IMR-90 (cell line): Measurements from ENCODE around the gene TTLL11. TPM values are rescaled to one million over a fixed set of nuclear protein-coding genes. Genes with fewer than 3 reads are reported as not detected.

ENCODE experiments used
- ATAC-seq: fragments of 200-7000 bp; cut with Tn5 transposase; 2 replicates; pipeline ENCODE4 v1.9.1; 2020; ENCODE audit warnings: low read depth, mild to moderate bottlenecking, moderate library complexity
- BruUV-seq: library from RNA; stranded (reverse); fragments of 400-500 nt; replicated peaks from 2 replicates; lab custom pipeline; 2021; lab: Mats Ljungman, UMichigan
- CTCF ChIA-PET: fragments of 300-600 bp; formaldehyde crosslinking; extraction: SDS; loops from one replicate; lab custom pipeline; 2021; ENCODE audit warnings: antibody characterized with exemption; lab: Yijun Ruan, JAX
- POLR2A ChIA-PET: fragments of 300-600 bp; sonication (Branson Sonifier 250); formaldehyde crosslinking; loops from one replicate; lab custom pipeline; 2022; ENCODE audit warnings: antibody characterized with exemption; ENCODE audit not compliant: unreplicated experiment; lab: Charles Lee
- DNase-seq: peaks from one replicate; pipeline ENCODE4 v3.0.0; 2013
- H2AFZ ChIP-seq: replicated peaks from 2 replicates; pipeline ENCODE3; 2013; ENCODE audit warnings: low read length, mild to moderate bottlenecking; ENCODE audit not compliant: poor library complexity
- H2AK5ac ChIP-seq: 2 replicates; pipeline ENCODE4 v1.6.1; 2013; ENCODE audit warnings: low read depth, low read length, inconsistent platforms
- H2AK9ac ChIP-seq: replicated peaks from 2 replicates; pipeline ENCODE3; 2013; ENCODE audit warnings: mild to moderate bottlenecking, low read depth, low read length, moderate library complexity; ENCODE audit not compliant: poor library complexity
- H2BK120ac ChIP-seq: 2 replicates; pipeline ENCODE4 v1.6.1; 2013; ENCODE audit warnings: low read depth, low read length, inconsistent platforms
- H2BK15ac ChIP-seq: 3 replicates; pipeline ENCODE4 v1.6.1; 2013; ENCODE audit warnings: low read depth, low read length, inconsistent platforms
- H2BK20ac ChIP-seq: 2 replicates; pipeline ENCODE4 v1.6.1; 2013; ENCODE audit warnings: low read depth, mild to moderate bottlenecking, inconsistent platforms, low read length, moderate library complexity
- H2BK5ac ChIP-seq: 2 replicates; pipeline ENCODE4 v1.6.1; 2013; ENCODE audit warnings: mild to moderate bottlenecking, low read depth, low read length, inconsistent platforms; ENCODE audit not compliant: poor library complexity, severe bottlenecking
- H3K14ac ChIP-seq: replicated peaks from 2 replicates; pipeline ENCODE4 v1.6.1; 2013; ENCODE audit warnings: low read depth, low read length, inconsistent platforms
- H3K18ac ChIP-seq: 2 replicates; pipeline ENCODE4 v1.6.1; 2013; ENCODE audit warnings: low read depth, low read length, control low read depth
- H3K23ac ChIP-seq: 2 replicates; pipeline ENCODE4 v1.6.1; 2013; ENCODE audit warnings: low read depth, low read length, inconsistent platforms
- H3K27ac ChIP-seq: 2 replicates; pipeline ENCODE4 v1.5.1; 2013; ENCODE audit warnings: mild to moderate bottlenecking, control low read depth, low read length; ENCODE audit not compliant: insufficient read depth
- H3K27me3 ChIP-seq: 2 replicates; pipeline ENCODE4 v1.6.1; 2013; ENCODE audit warnings: low read length; ENCODE audit not compliant: control insufficient read depth, insufficient read depth
- H3K36me3 ChIP-seq: 2 replicates; pipeline ENCODE4 v1.6.1; 2013; ENCODE audit warnings: low read length, mixed read lengths; ENCODE audit not compliant: control insufficient read depth, insufficient read depth
- H3K4ac ChIP-seq: 2 replicates; pipeline ENCODE4 v1.6.1; 2013; ENCODE audit warnings: low read depth, low read length, inconsistent platforms
- H3K4me1 ChIP-seq: 2 replicates; pipeline ENCODE4 v1.6.1; 2013; ENCODE audit warnings: low read length, mixed read lengths; ENCODE audit not compliant: control insufficient read depth, insufficient read depth
- H3K4me2 ChIP-seq: 2 replicates; pipeline ENCODE4 v1.6.1; 2013; ENCODE audit warnings: low read depth, mild to moderate bottlenecking, control low read depth, low read length, moderate library complexity
- H3K4me3 ChIP-seq: 2 replicates; pipeline ENCODE4 v1.5.1; 2013; ENCODE audit warnings: low read depth, mild to moderate bottlenecking, control low read depth, low read length, moderate library complexity; ENCODE audit not compliant: insufficient read depth
- H3K56ac ChIP-seq: 2 replicates; pipeline ENCODE4 v1.6.1; 2013; ENCODE audit warnings: low read length, inconsistent platforms; ENCODE audit not compliant: insufficient read depth; ENCODE audit errors: extremely low read depth
- H3K79me1 ChIP-seq, 2 experiments: 2 replicates each; pipeline ENCODE4 v1.6.1; 2013; ENCODE audit warnings: low read length in 2 of 2, inconsistent platforms in 1 of 2, low read depth in 1 of 2
- H3K9ac ChIP-seq: 2 replicates; pipeline ENCODE4 v1.6.1; 2013; ENCODE audit warnings: low read depth, low read length, control low read depth
- H3K9me1 ChIP-seq: 2 replicates; pipeline ENCODE4 v1.6.1; 2013; ENCODE audit warnings: low read length, inconsistent platforms; ENCODE audit not compliant: insufficient read depth
- H3K9me3 ChIP-seq: 2 replicates; pipeline ENCODE4 v1.6.1; 2013; ENCODE audit warnings: low read length; ENCODE audit not compliant: control insufficient read depth, insufficient read depth
- H4K20me1 ChIP-seq: 2 replicates; pipeline ENCODE4 v1.6.1; 2013; ENCODE audit warnings: low read length, inconsistent platforms; ENCODE audit not compliant: insufficient read depth
- H4K5ac ChIP-seq: 2 replicates; pipeline ENCODE4 v1.6.1; 2013; ENCODE audit warnings: mild to moderate bottlenecking, low read depth, low read length, control low read depth
- H4K8ac ChIP-seq, 2 experiments: 2 replicates each; pipeline ENCODE4 v1.6.1; 2013; ENCODE audit warnings: low read depth in 2 of 2, low read length in 2 of 2, control low read depth in 1 of 2, inconsistent platforms in 1 of 2
- H4K91ac ChIP-seq: 2 replicates; pipeline ENCODE4 v1.6.1; 2013; ENCODE audit warnings: low read depth, low read length, inconsistent platforms; ENCODE audit not compliant: insufficient read depth
- BHLHE40 ChIP-seq: fragments of 150-350 bp; IDR thresholded peaks from 2 replicates; pipeline ENCODE4 v1.6.1; 2016; ENCODE audit warnings: mild to moderate bottlenecking, low read depth, low read length
- CEBPB ChIP-seq: IDR thresholded peaks from 2 replicates; pipeline ENCODE4 v1.6.1; 2012; ENCODE audit warnings: low read depth, low read length, improper control_type of control experiment
- CHD1 ChIP-seq: IDR thresholded peaks from 2 replicates; pipeline ENCODE4 v1.6.1; 2012; ENCODE audit warnings: low read depth, low read length, improper control_type of control experiment
- FOS ChIP-seq: fragments of 150-350 bp; IDR thresholded peaks from 2 replicates; pipeline ENCODE4 v1.6.1; 2016; ENCODE audit warnings: low read depth, low read length
- MAFK ChIP-seq: IDR thresholded peaks from 2 replicates; pipeline ENCODE4 v1.6.1; 2012; ENCODE audit warnings: low read depth, low read length, improper control_type of control experiment
- MAZ ChIP-seq: IDR thresholded peaks from 2 replicates; pipeline ENCODE4 v1.6.1; 2012; ENCODE audit warnings: low read depth, mild to moderate bottlenecking, low read length, improper control_type of control experiment, moderate library complexity, borderline replicate concordance
- MXI1 ChIP-seq: IDR thresholded peaks from 2 replicates; pipeline ENCODE4 v1.6.1; 2012; ENCODE audit warnings: low read depth, mild to moderate bottlenecking, low read length, moderate library complexity, borderline replicate concordance
- NFE2L2 ChIP-seq: fragments of 150-350 bp; IDR thresholded peaks from 2 replicates; pipeline ENCODE4 v1.6.1; 2016; ENCODE audit warnings: low read depth, mild to moderate bottlenecking, low read length
- POLR2A ChIP-seq: IDR thresholded peaks from 2 replicates; pipeline ENCODE4 v1.6.1; 2012; ENCODE audit warnings: mild to moderate bottlenecking, low read depth, low read length
- RAD21 ChIP-seq: IDR thresholded peaks from 2 replicates; pipeline ENCODE4 v1.6.1; 2012; ENCODE audit warnings: low read length, improper control_type of control experiment
- RCOR1 ChIP-seq: IDR thresholded peaks from 2 replicates; pipeline ENCODE4 v1.6.1; 2012; ENCODE audit warnings: mild to moderate bottlenecking, low read length, improper control_type of control experiment; ENCODE audit not compliant: insufficient replicate concordance
- RFX5 ChIP-seq: IDR thresholded peaks from 2 replicates; pipeline ENCODE4 v1.8.0; 2012; ENCODE audit warnings: low read depth, mild to moderate bottlenecking, low read length, moderate library complexity
- SMC3 ChIP-seq: fragments of 150-350 bp; IDR thresholded peaks from 2 replicates; pipeline ENCODE4 v1.6.1; 2016; ENCODE audit warnings: low read depth, mild to moderate bottlenecking, antibody characterized with exemption, low read length, moderate library complexity
- WGBS, 2 experiments: methylation state at CpG; one replicate each; pipeline versions ENCODE4 v1.1.5 to v1.1.7; 2013; ENCODE audit warnings: missing lambda C conversion rate in 2 of 2; ENCODE audit not compliant: insufficient read length in 1 of 2; ENCODE audit errors: extremely low coverage in 2 of 2; 5-methylcytosine and 5-hydroxymethylcytosine counted together
- dilution Hi-C: fragments of 300-500 bp; cut with HindIII; formaldehyde crosslinking; loops from one replicate; pipeline ENCODE4 v1.14.3; 2018; ENCODE audit warnings: low sequenced_read_pairs; ENCODE audit not compliant: unreplicated experiment
- in situ Hi-C: fragments of 300-500 bp; cut with MboI; formaldehyde crosslinking; loops from 3 replicates; pipeline ENCODE4 v1.14.3; 2019; ENCODE audit warnings: low sequenced_read_pairs, inconsistent platforms, mixed read lengths
- intact Hi-C: fragments of 100-400 bp; cut with micrococcal nuclease; formaldehyde crosslinking; loops from 2 replicates; pipeline ENCODE4 v1.10.0; 2022
- polyA plus RNA-seq, 3 experiments: library from polyadenylated mRNA; depleted of rRNA; stranded (reverse); fragments of >200 nt; gene quantifications; 2 replicates each; pipeline ENCODE4 v1.2.3, GENCODE V29; 2012; ENCODE audit warnings: low replicate concordance in 1 of 3
- total RNA-seq: library from RNA; depleted of rRNA; stranded (reverse); fragments of >200 nt; gene quantifications from 2 replicates; pipeline ENCODE4 v1.2.3, GENCODE V29; 2012
- TF ChIP-seq, protein P1 (sequence below): fragments of 150-350 bp; IDR thresholded peaks from 2 replicates; pipeline ENCODE4 v1.6.1; 2017; ENCODE audit warnings: mild to moderate bottlenecking, antibody characterized with exemption, low read length, low read depth

TTLL11 gene
- total and polyA plus RNA-seq, 2 of the 4 experiments (the other 2 are of a cell fraction), result 2.0 to 4.6 TPM

- no peak overlapping the region for H3K14ac ChIP-seq
- H3K4me3 ChIP-seq, result no peak overlapping the region
- H2AFZ ChIP-seq, result no peak overlapping the region
- no peak overlapping the region for H2BK20ac ChIP-seq
- no peak overlapping the region for H3K27ac ChIP-seq
- H2AK9ac ChIP-seq, result no peak overlapping the region
- in situ Hi-C loops (no loop called here), dilution Hi-C loops (no loop called here), intact Hi-C loops (no loop called here)
- no TSS peak for BruUV-seq
- H3K79me1 ChIP-seq, result peaks cover 6 to 18% of the 10 kb centered on the region in 2 experiments; a peak in 3 of 4 replicates
- no peak overlapping the region for H2AK5ac ChIP-seq
- CTCF ChIA-PET, result no interaction called here
- H3K9me1 ChIP-seq, result peaks cover 12% of the 10 kb centered on the region; the same call in 1 of the 2 replicates
- no peak overlapping the region for H3K23ac ChIP-seq
- no peak overlapping the region for H3K56ac ChIP-seq
- TF ChIP-seq BHLHE40 (no peak), RCOR1 (no peak), MAZ (no peak), CEBPB (no peak), FOS (no peak), MAFK (no peak), CHD1 (no peak), SMC3 (no peak), POLR2A (no peak), NFE2L2 (no peak), MXI1 (no peak), RAD21 (no peak), RFX5 (no peak)
- TF ChIP-seq, protein P1, sequence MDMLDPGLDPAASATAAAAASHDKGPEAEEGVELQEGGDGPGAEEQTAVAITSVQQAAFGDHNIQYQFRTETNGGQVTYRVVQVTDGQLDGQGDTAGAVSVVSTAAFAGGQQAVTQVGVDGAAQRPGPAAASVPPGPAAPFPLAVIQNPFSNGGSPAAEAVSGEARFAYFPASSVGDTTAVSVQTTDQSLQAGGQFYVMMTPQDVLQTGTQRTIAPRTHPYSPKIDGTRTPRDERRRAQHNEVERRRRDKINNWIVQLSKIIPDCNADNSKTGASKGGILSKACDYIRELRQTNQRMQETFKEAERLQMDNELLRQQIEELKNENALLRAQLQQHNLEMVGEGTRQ, result no peak
- no peak overlapping the region for H2BK120ac ChIP-seq
- no peak overlapping the region for H2BK5ac ChIP-seq
- no peak overlapping the region for H3K18ac ChIP-seq
- peaks cover 4% of the 10 kb centered on the region; the same call in 1 of the 2 replicates for H4K20me1 ChIP-seq
- no peaks in the 10 kb centered on the region for H3K27me3 ChIP-seq
- POLR2A ChIA-PET, result no interaction called here
- H4K91ac ChIP-seq, result no peak overlapping the region
- no peak overlapping the region for H4K8ac ChIP-seq
- H2BK15ac ChIP-seq, result no peak overlapping the region
- no peak for ATAC-seq
- no peak overlapping the region for H3K4ac ChIP-seq
- DNase-seq, result no peak
- no peaks in the 10 kb centered on the region for H3K9me3 ChIP-seq
- no peak overlapping the region for H4K5ac ChIP-seq
- no peak overlapping the region for H3K4me2 ChIP-seq
- no peak overlapping the region for H3K9ac ChIP-seq
- H3K36me3 ChIP-seq, result no peaks in the 10 kb centered on the region
- peaks cover 4% of the 10 kb centered on the region; the same call in 1 of the 2 replicates for H3K4me1 ChIP-seq
- WGBS, 2 experiments, result 94% methylated on average over 7 of the region's 10 CpGs; no CpG with 5 or more reads in 1 of the 2 experiments
Measured at GRCh38 chr9:122053064-122053463, 40.0 kb downstream of the TTLL11 start.
